HCT116 (cell line): ENCODE results near the gene RNF180. TPM values are rescaled to one million over a fixed set of nuclear protein-coding genes. Genes with fewer than 3 reads are reported as not detected.

Experiments used
- ATAC-seq: fragments of 200-7000 bp; cut with Tn5 transposase; 2 replicates; pipeline ENCODE4 v1.9.1; 2020; ENCODE audit warnings: mild to moderate bottlenecking, moderate library complexity
- BruUV-seq: library from RNA; stranded (reverse); fragments of 400-500 nt; replicated peaks from 2 replicates; lab custom pipeline; 2021; lab: Mats Ljungman, UMichigan
- CTCF ChIA-PET: fragments of 300-600 bp; sonication (Branson Sonifier 250); formaldehyde crosslinking; loops from one replicate; lab custom pipeline; 2021; ENCODE audit warnings: antibody characterized with exemption; lab: Charles Lee
- POLR2A ChIA-PET: fragments of 300-600, 350-600 bp; sonication (Branson Sonifier 250); formaldehyde crosslinking; loops from one replicate; lab custom pipeline; 2021; ENCODE audit warnings: antibody characterized with exemption; lab: Charles Lee
- RAD21 ChIA-PET, 2 experiments: fragments of 300-600 bp; sonication (Branson Sonifier 250); formaldehyde crosslinking; loops; one replicate each; lab custom pipeline; 2023; ENCODE audit warnings: low total read pairs in 2 of 2; ENCODE audit not compliant: uncharacterized antibody in 2 of 2, unreplicated experiment in 2 of 2, low non-redundant PET in 1 of 2; lab: Charles Lee
- DNase-seq: peaks from one replicate; pipeline ENCODE4 v3.0.0-alpha.2; 2010; ENCODE audit warnings: low read depth, low spot score
- H2AFZ ChIP-seq: fragments of 200-600 bp; shearing (Covaris generic), sonication (generic); 2 replicates; pipeline ENCODE4 v1.6.1; 2017; ENCODE audit warnings: low read depth, mixed run types, mixed read lengths, antibody characterized with exemption, low read length; ENCODE audit not compliant: poor library complexity, severe bottlenecking
- H3K27ac ChIP-seq: 2 replicates; pipeline ENCODE4 v1.5.1; 2012; ENCODE audit warnings: low read depth, low read length
- H3K27me3 ChIP-seq: fragments of 200-600 bp; sonication (generic); 2 replicates; pipeline ENCODE4 v1.6.1; 2016; ENCODE audit warnings: mixed run types, low read length, mixed read lengths; ENCODE audit not compliant: insufficient read depth
- H3K36me3 ChIP-seq, 2 experiments: fragments of 200-500 bp in 1 of 2; fragments of 200-600 bp in 1 of 2; sonication (Bioruptor generic) in 1 of 2; sonication (generic) in 1 of 2; 2 replicates each; pipeline versions ENCODE4 v1.5.1 to v1.6.1; 2014 to 2016; ENCODE audit warnings: low read length in 2 of 2, inconsistent platforms in 1 of 2, mixed read lengths in 1 of 2, mixed run types in 1 of 2; ENCODE audit not compliant: insufficient read depth in 2 of 2, control insufficient read depth in 1 of 2
- H3K4me1 ChIP-seq, 2 experiments: fragments of 200-600 bp in 1 of 2; sonication (generic) in 1 of 2; 2 replicates each; pipeline versions ENCODE4 v1.5.1 to v1.6.1; 2012 to 2017; ENCODE audit warnings: low read length in 2 of 2, inconsistent platforms in 1 of 2, mild to moderate bottlenecking in 1 of 2, mixed read lengths in 1 of 2, mixed run types in 1 of 2, moderate library complexity in 1 of 2; ENCODE audit not compliant: insufficient read depth in 2 of 2, control insufficient read depth in 1 of 2
- H3K4me2 ChIP-seq: fragments of 200-600 bp; sonication (generic); 2 replicates; pipeline ENCODE4 v1.6.1; 2017; ENCODE audit warnings: mixed run types, low read length, mixed read lengths
- H3K4me3 ChIP-seq, 2 experiments: fragments of 200-600 bp in 1 of 2; sonication (generic) in 1 of 2; replicated peaks in 1 of 2; 2 replicates each; pipeline ENCODE4 v1.5.1; 2011 to 2016; ENCODE audit warnings: low read length in 2 of 2, control low read depth in 1 of 2, low read depth in 1 of 2, mild to moderate bottlenecking in 1 of 2, mixed read lengths in 1 of 2, mixed run types in 1 of 2
- H3K79me2 ChIP-seq: fragments of 200-600 bp; sonication (generic); 2 replicates; pipeline ENCODE4 v1.6.1; 2017; ENCODE audit warnings: mild to moderate bottlenecking, mixed run types, low read length, moderate library complexity, mixed read lengths; ENCODE audit not compliant: insufficient read depth
- H3K9ac ChIP-seq: fragments of 200-600 bp; sonication (generic); 2 replicates; pipeline ENCODE4 v1.6.1; 2016; ENCODE audit warnings: low read length, mixed read lengths
- H3K9me2 ChIP-seq: fragments of 200-600 bp; sonication (generic), shearing (Covaris generic); 2 replicates; pipeline ENCODE4 v1.6.1; 2017; ENCODE audit warnings: mixed run types, mild to moderate bottlenecking, moderate library complexity; ENCODE audit not compliant: insufficient read depth
- H3K9me3 ChIP-seq, 2 experiments: fragments of 200-500 bp in 1 of 2; fragments of 200-600 bp in 1 of 2; sonication (Bioruptor generic) in 1 of 2; sonication (generic) in 1 of 2; 2 replicates each; pipeline ENCODE4 v1.6.1; 2014 to 2017; ENCODE audit warnings: low read length in 2 of 2, mixed read lengths in 2 of 2, inconsistent platforms in 1 of 2, low read depth in 1 of 2, mild to moderate bottlenecking in 1 of 2, mixed run types in 1 of 2, moderate library complexity in 1 of 2; ENCODE audit not compliant: control insufficient read depth in 1 of 2, insufficient read depth in 1 of 2
- H4K20me1 ChIP-seq: fragments of 200-600 bp; sonication (generic), shearing (Covaris generic); 2 replicates; pipeline ENCODE4 v1.6.1; 2017; ENCODE audit warnings: mixed run types, mild to moderate bottlenecking, moderate library complexity; ENCODE audit not compliant: insufficient read depth
- EGR1 ChIP-seq: IDR thresholded peaks from 2 replicates; pipeline ENCODE4 v1.6.1; 2012; ENCODE audit warnings: low read depth
- EZH2phosphoT487 ChIP-seq: fragments of 200-600 bp; IDR thresholded peaks from 2 replicates; pipeline ENCODE4 v1.6.1; 2018; ENCODE audit warnings: antibody characterized with exemption, borderline replicate concordance
- FOSL1 ChIP-seq: IDR thresholded peaks from 2 replicates; pipeline ENCODE4 v1.6.1; 2012; ENCODE audit warnings: low read depth
- POLR2A ChIP-seq: IDR thresholded peaks from 2 replicates; pipeline ENCODE4 v1.7.0; 2011; ENCODE audit warnings: borderline replicate concordance; ENCODE audit not compliant: insufficient read depth, insufficient read length; ENCODE audit errors: extremely low read depth
- RAD21 ChIP-seq: IDR thresholded peaks from 2 replicates; pipeline ENCODE4 v1.6.1; 2012; ENCODE audit warnings: low read depth, mild to moderate bottlenecking
- SP1 ChIP-seq: IDR thresholded peaks from 2 replicates; pipeline ENCODE4 v1.6.1; 2012; ENCODE audit warnings: low read depth
- SRF ChIP-seq: IDR thresholded peaks from 2 replicates; pipeline ENCODE4 v1.6.1; 2012; ENCODE audit warnings: low read depth
- TCF7L2 ChIP-seq: IDR thresholded peaks from 2 replicates; pipeline ENCODE4 v1.7.0; 2011; ENCODE audit warnings: borderline replicate concordance, inconsistent platforms; ENCODE audit not compliant: insufficient read depth, insufficient read length; ENCODE audit errors: extremely low read depth
- YY1 ChIP-seq: IDR thresholded peaks from 2 replicates; pipeline ENCODE4 v1.6.1; 2011; ENCODE audit warnings: low read length, low read depth, moderate library complexity, mild to moderate bottlenecking; ENCODE audit not compliant: insufficient replicate concordance; ENCODE audit errors: extremely low read depth
- ZNF274 ChIP-seq: fragments of 200-500 bp; sonication (Bioruptor generic); IDR thresholded peaks from 2 replicates; pipeline ENCODE4 v1.6.1; 2014; ENCODE audit warnings: mild to moderate bottlenecking, low read depth, low read length, inconsistent platforms
- intact Hi-C: fragments of 100-400 bp; cut with micrococcal nuclease; formaldehyde crosslinking; loops from 2 replicates; pipeline ENCODE4 v1.10.0; 2022
- total RNA-seq: library from RNA; stranded (reverse); gene quantifications from one replicate; pipeline ENCODE4 v1.2.1, GENCODE V29; 2021; ENCODE audit not compliant: unreplicated experiment
- TF ChIP-seq, protein P1 (sequence below): IDR thresholded peaks from 2 replicates; pipeline ENCODE4 v1.6.1; 2011; ENCODE audit warnings: mild to moderate bottlenecking, low read length, moderate library complexity; ENCODE audit not compliant: insufficient replicate concordance; ENCODE audit errors: extremely low read depth
- TF ChIP-seq, protein P2 (sequence below): IDR thresholded peaks from 2 replicates; pipeline ENCODE4 v1.6.1; 2012

RNF180 gene
- total RNA-seq, 1 experiment from 2014 or later, result not detected

GRCh38 chr5:64156261-64156660 is 9.4 kb upstream of the RNF180 start:
- DNase-seq (no peak), ATAC-seq (no peak)
- H3K36me3 ChIP-seq, result no peaks in the 10 kb centered on the region
- no peaks in the 10 kb centered on the region for H3K27me3 ChIP-seq
- no peak overlapping the region for H2AFZ ChIP-seq
- intact Hi-C loops, result no loop called here
- no peak overlapping the region for H3K4me3 ChIP-seq
- no peak overlapping the region for H3K27ac ChIP-seq
- no peak overlapping the region for H3K9ac ChIP-seq
- no peaks in the 10 kb centered on the region for H3K79me2 ChIP-seq
- H3K4me2 ChIP-seq, result no peak overlapping the region
- no peaks in the 10 kb centered on the region for H3K4me1 ChIP-seq
- no peaks in the 10 kb centered on the region for H3K9me2 ChIP-seq
- H4K20me1 ChIP-seq, result no peaks in the 10 kb centered on the region
- CTCF ChIA-PET, result no interaction called here
- POLR2A ChIA-PET, result no interaction called here
- peaks cover 0 to 3% of the 10 kb centered on the region in 2 experiments; a peak in 1 of 4 replicates for H3K9me3 ChIP-seq
- TF ChIP-seq SRF (no peak), SP1 (no peak)
- RAD21 ChIA-PET, result no interaction called here
- BruUV-seq, result no TSS peak

DNA sequence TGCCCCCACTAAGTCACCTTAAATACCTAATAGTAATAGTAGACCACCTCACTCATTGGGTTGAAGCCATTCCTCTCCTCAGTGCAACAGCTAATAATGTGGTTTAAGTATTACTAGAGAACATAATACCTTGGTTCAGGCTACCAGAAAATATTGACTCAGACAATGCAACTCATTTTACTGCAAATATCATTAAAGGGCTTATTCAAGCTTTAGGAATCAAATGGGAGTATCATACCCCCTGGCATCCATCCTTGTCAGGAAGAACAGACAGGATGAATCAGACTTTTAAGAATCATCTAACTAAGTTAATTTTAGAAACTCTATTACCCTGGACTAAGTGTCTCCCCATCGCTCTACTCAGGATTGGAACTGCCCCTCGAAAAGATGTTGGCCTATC is 6.8 kb upstream of the RNF180 start:
- Histone ChIP-seq H3K4me2 (no peak overlapping the region), H3K4me3 (no peak overlapping the region), H4K20me1 (no peaks in the 10 kb centered on the region), H3K27ac (no peak overlapping the region), H3K9me2 (no peaks in the 10 kb centered on the region), H3K79me2 (no peaks in the 10 kb centered on the region), H3K9me3 (peaks cover 0 to 3% of the 10 kb centered on the region in 2 experiments; a peak in 1 of 4 replicates), H3K4me1 (no peaks in the 10 kb centered on the region), H3K9ac (no peak overlapping the region), H2AFZ (no peak overlapping the region), H3K36me3 (no peaks in the 10 kb centered on the region), H3K27me3 (no peaks in the 10 kb centered on the region)
- no peak for DNase-seq
- intact Hi-C loops, result no loop called here
- no TSS peak for BruUV-seq
- ChIA-PET CTCF (no interaction called here), RAD21 (no interaction called here), POLR2A (no interaction called here)
- ATAC-seq, result no peak
- TF ChIP-seq, protein P1, sequence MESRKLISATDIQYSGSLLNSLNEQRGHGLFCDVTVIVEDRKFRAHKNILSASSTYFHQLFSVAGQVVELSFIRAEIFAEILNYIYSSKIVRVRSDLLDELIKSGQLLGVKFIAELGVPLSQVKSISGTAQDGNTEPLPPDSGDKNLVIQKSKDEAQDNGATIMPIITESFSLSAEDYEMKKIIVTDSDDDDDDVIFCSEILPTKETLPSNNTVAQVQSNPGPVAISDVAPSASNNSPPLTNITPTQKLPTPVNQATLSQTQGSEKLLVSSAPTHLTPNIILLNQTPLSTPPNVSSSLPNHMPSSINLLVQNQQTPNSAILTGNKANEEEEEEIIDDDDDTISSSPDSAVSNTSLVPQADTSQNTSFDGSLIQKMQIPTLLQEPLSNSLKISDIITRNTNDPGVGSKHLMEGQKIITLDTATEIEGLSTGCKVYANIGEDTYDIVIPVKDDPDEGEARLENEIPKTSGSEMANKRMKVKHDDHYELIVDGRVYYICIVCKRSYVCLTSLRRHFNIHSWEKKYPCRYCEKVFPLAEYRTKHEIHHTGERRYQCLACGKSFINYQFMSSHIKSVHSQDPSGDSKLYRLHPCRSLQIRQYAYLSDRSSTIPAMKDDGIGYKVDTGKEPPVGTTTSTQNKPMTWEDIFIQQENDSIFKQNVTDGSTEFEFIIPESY, result no peak
- TF ChIP-seq, protein P2, sequence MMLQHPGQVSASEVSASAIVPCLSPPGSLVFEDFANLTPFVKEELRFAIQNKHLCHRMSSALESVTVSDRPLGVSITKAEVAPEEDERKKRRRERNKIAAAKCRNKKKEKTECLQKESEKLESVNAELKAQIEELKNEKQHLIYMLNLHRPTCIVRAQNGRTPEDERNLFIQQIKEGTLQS, result no peak
- TF ChIP-seq EGR1 (no peak), EZH2phosphoT487 (no peak), YY1 (no peak), SRF (no peak), POLR2A (no peak), ZNF274 (no peak), TCF7L2 (no peak), FOSL1 (no peak), RAD21 (no peak)
